Measurements from ENCODE around the gene TRIM22. TPM values are rescaled to one million over a fixed set of nuclear protein-coding genes. Genes with fewer than 3 reads are reported as not detected.
A peak's percentile ranks its signal among the peaks of the same experiment; 100 is the strongest.

TRIM22 gene
- total and polyA plus RNA-seq, 2 donors (not counting 1 experiment from before 2014, with no cell fraction given): 108 to 112 TPM

GRCh38 chr11:5737670-5738392 is 48.2 kb downstream of the TRIM22 start:
- Histone ChIP-seq H3K4me2 (ENCODE audit: extremely low read depth, insufficient read depth, low read length) (no peak overlapping the region), H3K36me3 (ENCODE audit: control insufficient read depth, insufficient read depth, low read length) (no peaks in the 10 kb centered on the region), H3K9ac (ENCODE audit: insufficient read depth, low read length) (no peak overlapping the region), H2AFZ (ENCODE audit: low read length) (no peak overlapping the region), H3K27me3 (ENCODE audit: control insufficient read depth, insufficient read depth, low read length) (no peaks in the 10 kb centered on the region), H3K79me2 (ENCODE audit: control insufficient read depth, insufficient read depth, low read length) (no peaks in the 10 kb centered on the region), H3K9me3 (ENCODE audit: control insufficient read depth, insufficient read depth, low read depth, low read length) (no peaks in the 10 kb centered on the region), H3K4me1 (ENCODE audit: control insufficient read depth, extremely low read depth, insufficient read depth, low read length) (no peaks in the 10 kb centered on the region), H4K20me1 (ENCODE audit: control insufficient read depth, extremely low read depth, insufficient read depth, low read length) (no peaks in the 10 kb centered on the region), H3K4me3 (replicated peaks in 1 of 4; ENCODE audit: control extremely low read depth in 1 of 4, insufficient read depth in 1 of 4, low read depth in 3 of 4, low read length in 4 of 4) (no peak overlapping the region), H3K27ac (ENCODE audit: insufficient read depth, low read length) (no peak overlapping the region)
- TF ChIP-seq EZH2 (IDR thresholded peaks at IDR 0.05; ENCODE audit: low read length, missing control alignments) (no peak), CTCF (conservative IDR thresholded peaks at IDR 0.05 in 1 of 2, IDR thresholded peaks at IDR 0.05 in 1 of 2; ENCODE audit: low read depth in 1 of 2, low read length in 2 of 2) (no peak)
- DNase-seq (ENCODE audit: low read depth in 2 of 2): peak in 1 of 2 donors; percentile 41

GRCh38 chr11:5738431-5738830 is 48.8 kb downstream of the TRIM22 start:
- no peak for TF ChIP-seq CTCF (conservative IDR thresholded peaks at IDR 0.05 in 1 of 2, IDR thresholded peaks at IDR 0.05 in 1 of 2; ENCODE audit: low read depth in 1 of 2, low read length in 2 of 2)
- TF ChIP-seq EZH2 (IDR thresholded peaks at IDR 0.05; ENCODE audit: low read length, missing control alignments): no peak
- H3K9ac ChIP-seq (ENCODE audit: insufficient read depth, low read length): no peak overlapping the region
- no peaks in the 10 kb centered on the region for H3K4me1 ChIP-seq (ENCODE audit: control insufficient read depth, extremely low read depth, insufficient read depth, low read length)
- no peak overlapping the region for H3K27ac ChIP-seq (ENCODE audit: insufficient read depth, low read length)
- H3K27me3 ChIP-seq (ENCODE audit: control insufficient read depth, insufficient read depth, low read length): no peaks in the 10 kb centered on the region
- H3K79me2 ChIP-seq (ENCODE audit: control insufficient read depth, insufficient read depth, low read length): no peaks in the 10 kb centered on the region
- no peaks in the 10 kb centered on the region for H3K36me3 ChIP-seq (ENCODE audit: control insufficient read depth, insufficient read depth, low read length)
- H3K4me2 ChIP-seq (ENCODE audit: extremely low read depth, insufficient read depth, low read length): no peak overlapping the region
- no peak overlapping the region for H2AFZ ChIP-seq (ENCODE audit: low read length)
- H4K20me1 ChIP-seq (ENCODE audit: control insufficient read depth, extremely low read depth, insufficient read depth, low read length): no peaks in the 10 kb centered on the region
- no peak for DNase-seq (ENCODE audit: low read depth in 2 of 2)
- no peaks in the 10 kb centered on the region for H3K9me3 ChIP-seq (ENCODE audit: control insufficient read depth, insufficient read depth, low read depth, low read length)
- H3K4me3 ChIP-seq (replicated peaks in 1 of 4; ENCODE audit: control extremely low read depth in 1 of 4, insufficient read depth in 1 of 4, low read depth in 3 of 4, low read length in 4 of 4): no peak overlapping the region

DNA sequence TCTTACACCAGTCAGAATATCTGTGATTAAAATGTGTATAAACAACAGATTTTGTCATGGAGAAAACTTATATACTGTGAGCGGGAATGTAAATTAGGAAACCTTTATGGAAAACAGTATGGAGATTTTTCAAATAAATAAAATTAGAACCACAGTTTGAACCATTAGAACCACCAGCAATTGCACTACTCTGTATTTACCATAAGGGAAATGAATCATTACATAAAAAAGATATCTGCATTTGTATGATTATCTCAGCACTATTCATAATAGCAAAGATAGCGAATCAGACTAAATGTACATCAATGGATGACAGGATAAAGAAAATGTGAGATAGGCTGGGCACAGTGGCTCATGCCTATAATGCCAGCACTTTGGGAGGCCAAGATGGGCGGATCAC is 57.0 kb downstream of the TRIM22 start:
- H3K79me2 ChIP-seq (ENCODE audit: control insufficient read depth, insufficient read depth, low read length): no peaks in the 10 kb centered on the region
- no peak overlapping the region for H3K9ac ChIP-seq (ENCODE audit: insufficient read depth, low read length)
- no peak overlapping the region for H3K27ac ChIP-seq (ENCODE audit: insufficient read depth, low read length)
- no peak overlapping the region for H3K4me2 ChIP-seq (ENCODE audit: extremely low read depth, insufficient read depth, low read length)
- no peaks in the 10 kb centered on the region for H3K36me3 ChIP-seq (ENCODE audit: control insufficient read depth, insufficient read depth, low read length)
- no peaks in the 10 kb centered on the region for H4K20me1 ChIP-seq (ENCODE audit: control insufficient read depth, extremely low read depth, insufficient read depth, low read length)
- H2AFZ ChIP-seq (ENCODE audit: low read length): no peak overlapping the region
- H3K9me3 ChIP-seq (ENCODE audit: control insufficient read depth, insufficient read depth, low read depth, low read length): no peaks in the 10 kb centered on the region
- H3K4me3 ChIP-seq (replicated peaks in 1 of 4; ENCODE audit: control extremely low read depth in 1 of 4, insufficient read depth in 1 of 4, low read depth in 3 of 4, low read length in 4 of 4): no peak overlapping the region
- no peaks in the 10 kb centered on the region for H3K4me1 ChIP-seq (ENCODE audit: control insufficient read depth, extremely low read depth, insufficient read depth, low read length)
- DNase-seq (ENCODE audit: low read depth in 2 of 2): no peak
- TF ChIP-seq EZH2 (IDR thresholded peaks at IDR 0.05; ENCODE audit: low read length, missing control alignments) (no peak), CTCF (conservative IDR thresholded peaks at IDR 0.05 in 1 of 2, IDR thresholded peaks at IDR 0.05 in 1 of 2; ENCODE audit: low read depth in 1 of 2, low read length in 2 of 2) (no peak)
- H3K27me3 ChIP-seq (ENCODE audit: control insufficient read depth, insufficient read depth, low read length): no peaks in the 10 kb centered on the region
